OCI-LY7 (cell line): Measurements from ENCODE around the gene GPRIN2. TPM values are rescaled to one million over a fixed set of nuclear protein-coding genes. Genes with fewer than 3 reads are reported as not detected.

ENCODE experiments used
- BruUV-seq: library from RNA; stranded (reverse); fragments of 400-500 nt; replicated peaks from 2 replicates; lab custom pipeline; 2021; lab: Mats Ljungman, UMichigan
- CTCF ChIA-PET: fragments of 300-600 bp; sonication (Branson Sonifier 250); formaldehyde crosslinking; loops from one replicate; lab custom pipeline; 2022; ENCODE audit warnings: antibody characterized with exemption; ENCODE audit not compliant: unreplicated experiment; lab: Charles Lee
- POLR2A ChIA-PET: fragments of 300-600 bp; sonication (Branson Sonifier 250); formaldehyde crosslinking; loops from one replicate; lab custom pipeline; 2022; ENCODE audit warnings: antibody characterized with exemption; lab: Charles Lee
- DNase-seq: peaks from one replicate; pipeline ENCODE4 v3.0.0-alpha.2; 2015; ENCODE audit warnings: low spot score
- H2AFZ ChIP-seq: fragments of 200-600 bp; sonication (generic), shearing (Covaris generic); 2 replicates; pipeline ENCODE4 v1.6.1; 2014; ENCODE audit warnings: mild to moderate bottlenecking, antibody characterized with exemption, low read length, moderate library complexity
- H3K27ac ChIP-seq: fragments of 200-600 bp; sonication (generic); 2 replicates; pipeline ENCODE4 v1.5.1; 2014; ENCODE audit warnings: mixed run types, low read depth, mild to moderate bottlenecking, moderate library complexity, low read length, inconsistent platforms; ENCODE audit not compliant: poor library complexity, severe bottlenecking
- H3K36me3 ChIP-seq: fragments of 200-600 bp; sonication (generic); 2 replicates; pipeline ENCODE4 v1.6.1; 2014; ENCODE audit warnings: mild to moderate bottlenecking, antibody characterized with exemption, low read length, moderate library complexity, mixed read lengths; ENCODE audit not compliant: insufficient read depth
- H3K4me1 ChIP-seq: fragments of 200-600 bp; sonication (generic); 2 replicates; pipeline ENCODE4 v1.5.1; 2014; ENCODE audit warnings: mild to moderate bottlenecking, low read length; ENCODE audit not compliant: insufficient read depth, poor library complexity, severe bottlenecking
- H3K4me2 ChIP-seq: fragments of 200-600 bp; sonication (generic); 2 replicates; pipeline ENCODE4 v1.6.1; 2014; ENCODE audit warnings: mild to moderate bottlenecking, low read length
- H3K4me3 ChIP-seq: fragments of 200-600 bp; sonication (generic); 2 replicates; pipeline ENCODE4 v1.5.1; 2014; ENCODE audit warnings: mild to moderate bottlenecking, low read depth, low read length; ENCODE audit not compliant: poor library complexity, severe bottlenecking
- H3K79me2 ChIP-seq: fragments of 200-600 bp; sonication (generic); 2 replicates; pipeline ENCODE4 v1.6.1; 2016; ENCODE audit warnings: low read depth, mild to moderate bottlenecking, low read length, moderate library complexity, mixed read lengths; ENCODE audit not compliant: insufficient read depth
- H3K9me2 ChIP-seq: fragments of 200-600 bp; sonication (generic); 2 replicates; pipeline ENCODE4 v1.6.1; 2016; ENCODE audit warnings: mild to moderate bottlenecking, low read length, mixed read lengths; ENCODE audit not compliant: insufficient read depth
- H3K9me3 ChIP-seq: fragments of 200-600 bp; sonication (generic); 2 replicates; pipeline ENCODE4 v1.6.1; 2014; ENCODE audit warnings: mild to moderate bottlenecking, mixed run types, low read length, mixed read lengths
- H4K20me1 ChIP-seq: fragments of 200-600 bp; sonication (generic); 2 replicates; pipeline ENCODE4 v1.6.1; 2014; ENCODE audit warnings: mild to moderate bottlenecking, antibody characterized with exemption, low read length, moderate library complexity, mixed read lengths; ENCODE audit not compliant: insufficient read depth
- CTCF ChIP-seq: fragments of 200-600 bp; sonication (generic); conservative IDR thresholded peaks from 2 replicates; pipeline ENCODE4 v1.5.1; 2014; ENCODE audit warnings: mild to moderate bottlenecking, antibody characterized with exemption, low read length, moderate library complexity, mixed read lengths
- EZH2phosphoT487 ChIP-seq: fragments of 200-600 bp; sonication (generic); IDR thresholded peaks from 2 replicates; pipeline ENCODE4 v1.6.1; 2018; ENCODE audit warnings: low read depth, borderline replicate concordance, mild to moderate bottlenecking, mixed run types, antibody characterized with exemption, low read length, moderate library complexity, mixed read lengths
- intact Hi-C: fragments of 100-400 bp; cut with micrococcal nuclease; formaldehyde crosslinking; loops from one replicate; pipeline ENCODE4 v1.10.0; 2022; ENCODE audit not compliant: unreplicated experiment
- total RNA-seq, 2 experiments: library from RNA; depleted of rRNA in 1 of 2; stranded (reverse); fragments of >200 nt in 1 of 2; shearing (Covaris generic) in 1 of 2; gene quantifications; 2 replicates each; pipeline ENCODE4 v1.2.3, GENCODE V29; 2014 to 2022

Gene GPRIN2
- total RNA-seq, 2 experiments from 2014 or later = not detected

- TF ChIP-seq EZH2phosphoT487 = no peak
- TF ChIP-seq CTCF = no peak
- Histone ChIP-seq H3K27ac (no peak overlapping the region), H3K36me3 (no peaks in the 10 kb centered on the region), H4K20me1 (no peaks in the 10 kb centered on the region), H3K4me2 (no peak overlapping the region), H3K79me2 (no peaks in the 10 kb centered on the region), H2AFZ (no peak overlapping the region), H3K9me2 (no peaks in the 10 kb centered on the region), H3K9me3 (no peaks in the 10 kb centered on the region), H3K4me1 (no peaks in the 10 kb centered on the region), H3K4me3 (no peak overlapping the region)
- CTCF ChIA-PET = no interaction called here
- intact Hi-C loops = no loop called here
- POLR2A ChIA-PET = no interaction called here
- DNase-seq = no peak
- no TSS peak for BruUV-seq
These were observed 3.8 kb downstream of the GPRIN2 start for GRCh38 chr10:46552526-46553237.

DNA sequence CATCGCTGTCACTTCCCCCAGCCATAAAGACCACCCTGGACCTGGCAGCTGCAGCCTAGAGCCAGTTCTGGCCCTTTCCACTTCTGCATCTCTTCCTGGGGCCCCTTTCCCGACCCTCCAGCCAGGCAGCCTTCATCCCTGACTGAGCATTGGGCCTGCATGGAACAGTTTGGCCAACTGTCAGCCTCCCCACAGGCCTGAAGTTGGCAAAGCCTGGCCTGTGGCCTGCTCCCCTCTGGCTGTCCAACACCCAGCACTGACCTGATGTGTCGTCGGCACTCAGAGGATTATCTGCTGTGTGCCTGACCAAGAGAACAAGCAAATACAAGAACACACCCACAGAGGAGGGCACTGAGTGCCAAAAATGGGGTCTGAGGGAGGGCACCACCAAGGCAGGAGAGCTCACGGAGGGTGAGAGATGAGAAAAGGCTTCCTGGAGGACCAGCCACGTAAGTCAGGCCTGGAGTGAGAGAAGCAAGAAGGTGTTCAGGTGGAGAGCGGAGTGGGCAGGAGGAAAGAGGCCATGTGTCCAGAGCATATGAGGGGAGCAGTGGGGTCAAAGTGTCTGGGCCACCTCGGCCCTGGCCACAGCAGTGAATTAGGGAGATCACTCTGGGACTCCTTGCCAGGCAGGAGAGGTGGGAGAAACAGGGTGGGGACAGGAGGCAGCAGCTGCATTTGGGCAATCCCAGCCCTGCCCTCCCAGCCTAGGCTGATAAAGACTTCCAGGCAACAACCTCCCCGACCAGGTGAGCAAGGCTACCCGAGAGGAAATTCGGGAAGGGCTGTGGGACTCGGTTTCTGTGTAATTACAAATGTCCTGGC, 4.5 kb downstream of the GPRIN2 start:
- BruUV-seq = no TSS peak
- Histone ChIP-seq H3K79me2 (no peaks in the 10 kb centered on the region), H3K27ac (no peak overlapping the region), H3K36me3 (no peaks in the 10 kb centered on the region), H3K9me2 (no peaks in the 10 kb centered on the region), H4K20me1 (no peaks in the 10 kb centered on the region), H3K4me3 (no peak overlapping the region), H3K9me3 (no peaks in the 10 kb centered on the region), H3K4me1 (no peaks in the 10 kb centered on the region), H2AFZ (no peak overlapping the region), H3K4me2 (no peak overlapping the region)
- ChIA-PET POLR2A (no interaction called here), CTCF (no interaction called here)
- intact Hi-C loops = no loop called here
- DNase-seq = no peak
- TF ChIP-seq EZH2phosphoT487 (no peak), CTCF (no peak)
